Stomach smooth muscle (tissue), 2 donors: ENCODE data around the gene SREBF2.
A peak's percentile ranks its signal among the peaks of the same experiment; 100 is the strongest.

Source experiments
- H3K27ac ChIP-seq: one replicate; pipeline ENCODE4 v1.7.0; 2013; ENCODE audit warnings: mild to moderate bottlenecking, low read length, inconsistent platforms
- H3K27me3 ChIP-seq, 2 donors: one replicate each; pipeline ENCODE4 v1.7.0; 2013; ENCODE audit warnings: low read length in 2 of 2; ENCODE audit not compliant: insufficient read depth in 2 of 2, control insufficient read depth in 1 of 2
- H3K36me3 ChIP-seq, 2 donors: one replicate each; pipeline ENCODE4 v1.7.0; 2013; ENCODE audit warnings: low read length in 2 of 2; ENCODE audit not compliant: control insufficient read depth in 2 of 2, insufficient read depth in 2 of 2
- H3K4me1 ChIP-seq: one replicate; pipeline ENCODE4 v1.7.0; 2013; ENCODE audit warnings: low read length; ENCODE audit not compliant: control insufficient read depth, insufficient read depth
- H3K4me3 ChIP-seq, 2 donors: one replicate each; pipeline ENCODE4 v1.7.0; 2013; ENCODE audit warnings: low read length in 2 of 2
- H3K9ac ChIP-seq, 2 donors: one replicate each; pipeline ENCODE4 v1.7.0; 2013; ENCODE audit warnings: low read length in 2 of 2, mild to moderate bottlenecking in 1 of 2
- H3K9me3 ChIP-seq, 2 donors: one replicate each; pipeline ENCODE4 v1.7.0; 2013; ENCODE audit warnings: low read length in 2 of 2; ENCODE audit not compliant: control insufficient read depth in 2 of 2
- donor health status: healthy.
- donor health status: Pancreatic carcinoma.

The SREBF2 gene

DNA sequence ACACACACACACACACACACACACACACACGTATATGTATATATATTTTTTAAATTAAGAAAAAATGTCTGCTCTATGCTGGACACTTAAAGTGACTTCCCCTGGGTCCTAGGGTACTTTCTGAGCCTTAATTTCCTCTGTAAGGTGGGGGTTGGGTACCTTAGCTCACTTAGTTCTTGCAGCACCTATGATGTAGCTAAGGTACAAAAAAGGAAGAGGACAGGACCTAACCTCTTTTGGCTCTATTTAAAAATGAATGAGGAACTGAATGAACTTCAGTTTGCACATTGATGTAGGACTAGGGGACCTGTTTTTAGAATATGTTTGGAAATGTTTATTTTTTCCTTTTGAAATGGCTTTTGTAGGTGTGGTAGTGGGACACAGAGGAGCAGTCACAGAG, 11.1 kb downstream of the SREBF2 start:
- H3K4me3 ChIP-seq, result no peak overlapping the region
- peaks cover 28% of the 10 kb centered on the region for H3K4me1 ChIP-seq
- H3K9me3 ChIP-seq, result no peaks in the 10 kb centered on the region
- no peak overlapping the region for H3K9ac ChIP-seq
- no peaks in the 10 kb centered on the region for H3K27me3 ChIP-seq
- no peak overlapping the region for H3K27ac ChIP-seq
- H3K36me3 ChIP-seq, result peaks cover 2 to 5% of the 10 kb centered on the region in 2 donors

GRCh38 chr22:41844513-41844912, 11.6 kb downstream of the SREBF2 start:
- no peak overlapping the region for H3K4me3 ChIP-seq
- no peak overlapping the region for H3K27ac ChIP-seq
- H3K27me3 ChIP-seq, result no peaks in the 10 kb centered on the region
- H3K36me3 ChIP-seq, result peaks cover under 1 to 2% of the 10 kb centered on the region in 2 donors
- no peak overlapping the region for H3K9ac ChIP-seq
- peaks cover 27% of the 10 kb centered on the region for H3K4me1 ChIP-seq
- no peaks in the 10 kb centered on the region for H3K9me3 ChIP-seq

GRCh38 chr22:41845380-41846267, 12.7 kb downstream of the SREBF2 start:
- H3K27me3 ChIP-seq, result no peaks in the 10 kb centered on the region
- peaks cover 0 to 2% of the 10 kb centered on the region in 2 donors for H3K36me3 ChIP-seq
- peak overlapping the region in 1 of 2 donors; percentile 21 for H3K9ac ChIP-seq
- H3K9me3 ChIP-seq, result no peaks in the 10 kb centered on the region
- peaks cover 27% of the 10 kb centered on the region for H3K4me1 ChIP-seq
- H3K27ac ChIP-seq, result no peak overlapping the region
- no peak overlapping the region for H3K4me3 ChIP-seq

DNA sequence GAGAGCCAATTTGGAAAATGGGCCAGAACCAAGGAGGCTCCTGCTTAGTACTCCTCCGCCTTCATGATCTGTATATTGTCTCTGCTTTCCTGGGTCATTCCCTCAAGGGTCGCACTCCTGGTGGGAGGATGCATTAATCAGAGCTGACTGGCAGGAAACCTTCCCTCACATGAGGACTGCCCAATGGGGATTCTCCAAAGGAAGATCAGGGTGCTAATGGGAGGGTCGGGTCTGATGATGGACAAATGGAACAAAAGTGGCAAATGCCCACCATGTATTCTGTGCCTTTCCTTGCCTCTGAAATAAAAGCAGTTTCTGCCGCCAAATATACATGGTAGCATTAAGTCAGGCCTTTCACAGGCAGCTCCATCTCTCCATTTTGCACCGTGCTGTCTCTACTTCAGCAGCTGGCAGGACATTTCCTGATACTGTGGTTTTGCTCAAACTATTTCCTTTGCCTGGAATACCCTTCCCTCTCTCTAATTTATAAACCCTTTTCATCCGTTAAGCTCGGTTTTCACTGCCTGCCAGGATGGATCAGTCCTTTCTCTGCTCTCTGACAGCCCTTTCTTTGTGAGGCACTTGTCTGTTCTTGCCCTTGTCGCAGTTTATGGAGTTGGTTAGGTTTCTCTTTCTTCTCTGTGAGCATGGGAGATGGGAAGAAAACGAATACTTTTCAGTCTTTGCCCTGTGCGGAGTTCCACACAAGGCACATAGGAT, 13.5 kb downstream of the SREBF2 start:
- no peak overlapping the region for H3K9ac ChIP-seq
- no peaks in the 10 kb centered on the region for H3K36me3 ChIP-seq
- no peak overlapping the region for H3K4me3 ChIP-seq
- H3K27me3 ChIP-seq, result no peaks in the 10 kb centered on the region
- H3K9me3 ChIP-seq, result no peaks in the 10 kb centered on the region
- peaks cover 24% of the 10 kb centered on the region for H3K4me1 ChIP-seq
- no peak overlapping the region for H3K27ac ChIP-seq

GRCh38 chr22:41847300-41847699, 14.4 kb downstream of the SREBF2 start:
- Histone ChIP-seq H3K27ac (no peak overlapping the region), H3K36me3 (no peaks in the 10 kb centered on the region), H3K4me1 (peaks cover 24% of the 10 kb centered on the region), H3K4me3 (no peak overlapping the region), H3K9me3 (no peaks in the 10 kb centered on the region), H3K27me3 (no peaks in the 10 kb centered on the region), H3K9ac (no peak overlapping the region)

- Histone ChIP-seq H3K27ac (no peak overlapping the region), H3K4me3 (no peak overlapping the region), H3K36me3 (no peaks in the 10 kb centered on the region), H3K9me3 (no peaks in the 10 kb centered on the region), H3K27me3 (no peaks in the 10 kb centered on the region), H3K4me1 (peaks cover 24% of the 10 kb centered on the region), H3K9ac (no peak overlapping the region)
Measured at GRCh38 chr22:41848468-41848867, 15.6 kb downstream of the SREBF2 start.

- H3K36me3 ChIP-seq, result no peaks in the 10 kb centered on the region
- H3K27me3 ChIP-seq, result no peaks in the 10 kb centered on the region
- no peaks in the 10 kb centered on the region for H3K9me3 ChIP-seq
- no peak overlapping the region for H3K9ac ChIP-seq
- peaks cover 12% of the 10 kb centered on the region for H3K4me1 ChIP-seq
- no peak overlapping the region for H3K27ac ChIP-seq
- H3K4me3 ChIP-seq, result no peak overlapping the region
Measured at GRCh38 chr22:41856469-41856868, 23.6 kb downstream of the SREBF2 start.

DNA sequence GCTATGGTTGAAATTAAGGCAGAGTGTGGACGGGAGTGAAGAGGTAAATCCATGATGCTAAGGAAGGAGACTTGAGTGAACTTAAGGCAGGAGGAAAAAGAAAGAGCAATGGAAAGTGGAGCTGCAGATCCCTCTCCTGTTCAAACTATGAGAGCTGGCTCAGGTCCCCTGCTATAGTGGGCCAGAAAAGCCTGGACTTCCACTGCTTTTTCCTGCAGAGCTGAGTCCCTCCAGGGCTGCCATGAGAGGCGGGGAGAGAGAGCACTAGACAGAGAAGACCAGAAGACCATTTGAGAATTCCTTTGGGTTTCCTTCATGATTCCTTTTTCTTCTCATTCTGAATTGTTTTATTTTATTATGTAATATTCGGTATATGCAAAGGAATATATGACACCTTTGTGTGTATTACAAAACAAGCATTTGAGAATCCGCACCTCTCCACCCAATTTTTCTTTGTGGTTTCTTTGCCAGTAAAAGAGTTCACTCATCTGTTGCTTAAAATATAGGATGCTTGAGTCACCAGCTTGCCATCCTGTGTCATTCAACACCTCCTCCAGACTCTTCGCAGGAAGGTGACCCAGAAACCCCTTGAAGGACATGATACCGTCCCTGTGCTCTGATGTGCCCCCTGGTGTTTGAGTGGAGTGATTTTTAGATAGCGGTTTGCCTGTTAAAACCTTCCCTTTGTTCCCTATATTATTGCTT, 24.4 kb downstream of the SREBF2 start:
- Histone ChIP-seq H3K36me3 (no peaks in the 10 kb centered on the region), H3K27me3 (no peaks in the 10 kb centered on the region), H3K27ac (no peak overlapping the region), H3K9ac (no peak overlapping the region), H3K4me3 (no peak overlapping the region), H3K9me3 (no peaks in the 10 kb centered on the region), H3K4me1 (peaks cover 15% of the 10 kb centered on the region)

- Histone ChIP-seq H3K4me1 (peaks cover 21% of the 10 kb centered on the region), H3K27me3 (no peaks in the 10 kb centered on the region), H3K4me3 (no peak overlapping the region), H3K9ac (no peak overlapping the region), H3K27ac (no peak overlapping the region), H3K36me3 (no peaks in the 10 kb centered on the region), H3K9me3 (no peaks in the 10 kb centered on the region)
Measured at GRCh38 chr22:41857860-41858199, 24.9 kb downstream of the SREBF2 start.

DNA sequence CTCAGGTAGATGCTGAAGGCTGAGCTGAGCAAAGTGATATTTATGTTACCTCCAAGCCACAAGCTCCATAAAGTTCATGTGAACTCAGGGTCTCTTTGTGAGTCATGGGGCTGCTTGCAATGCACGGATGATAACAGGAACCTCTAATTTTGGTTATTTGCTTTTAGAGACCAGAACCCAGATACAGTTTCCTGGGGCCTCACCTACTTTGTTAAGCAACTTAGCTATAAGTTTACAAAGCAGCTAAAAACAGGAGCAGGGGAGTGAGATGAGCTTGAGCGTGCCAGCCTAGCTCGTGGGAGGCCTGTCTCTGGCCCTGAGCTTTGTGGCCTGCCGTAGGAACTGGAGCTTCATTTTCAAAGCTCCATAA, 29.2 kb downstream of the SREBF2 start:
- H3K9me3 ChIP-seq, result no peaks in the 10 kb centered on the region
- H3K4me1 ChIP-seq, result peaks cover 22% of the 10 kb centered on the region
- peaks cover 4 to 5% of the 10 kb centered on the region in 2 donors for H3K36me3 ChIP-seq
- peak overlapping the region; percentile 82 for H3K27ac ChIP-seq
- no peaks in the 10 kb centered on the region for H3K27me3 ChIP-seq
- H3K9ac ChIP-seq, result peak overlapping the region; percentile 39 to 64
- H3K4me3 ChIP-seq, result peak overlapping the region; percentile 7 to 35
